Right lobe of liver (tissue), 4 donors: ENCODE measurements around the gene TMUB1.

Experiments
- POLR2A ChIP-seq: fragments of 450-650 bp; IDR thresholded peaks from one replicate; pipeline ENCODE4 v1.6.1; 2017; ENCODE audit warnings: antibody characterized with exemption, mild to moderate bottlenecking
- TF ChIP-seq, protein P1 (sequence below), 4 donors: fragments of 200-600 bp in 3 of 4; fragments of 450-650 bp in 1 of 4; IDR thresholded peaks; one replicate each; pipeline versions ENCODE4 v1.5.1 to v1.8.0; 2016 to 2022; ENCODE audit warnings: antibody characterized with exemption in 4 of 4, mild to moderate bottlenecking in 2 of 4
- donor health status: DM: no; HTN: no; CAD: no.
- donor health status: DM: no; HTN: no; CAD: no.
- donor health status: DM: no; HTN: yes; CAD: no.

DNA sequence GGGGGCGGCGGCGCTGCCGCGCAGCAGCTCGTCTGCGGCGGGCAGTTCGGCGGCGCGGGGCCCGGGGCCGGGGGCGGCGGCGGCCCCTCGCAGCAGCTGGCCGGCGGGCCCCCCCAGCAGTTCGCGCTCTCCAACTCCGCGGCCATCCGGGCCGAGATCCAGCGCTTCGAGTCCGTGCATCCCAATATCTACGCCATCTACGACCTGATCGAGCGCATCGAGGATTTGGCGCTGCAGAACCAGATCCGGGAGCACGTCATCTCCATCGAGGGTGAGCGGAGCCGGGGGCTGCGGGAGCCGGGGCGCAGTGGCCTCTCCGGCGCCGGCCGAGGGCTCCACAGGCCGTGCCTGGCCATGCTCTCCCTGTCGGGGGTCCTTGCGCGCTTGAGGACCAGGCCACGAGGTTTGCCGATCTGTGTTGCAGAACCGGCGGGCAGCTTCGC is 3.5 kb upstream of the TMUB1 start:
- TF ChIP-seq, protein P1, sequence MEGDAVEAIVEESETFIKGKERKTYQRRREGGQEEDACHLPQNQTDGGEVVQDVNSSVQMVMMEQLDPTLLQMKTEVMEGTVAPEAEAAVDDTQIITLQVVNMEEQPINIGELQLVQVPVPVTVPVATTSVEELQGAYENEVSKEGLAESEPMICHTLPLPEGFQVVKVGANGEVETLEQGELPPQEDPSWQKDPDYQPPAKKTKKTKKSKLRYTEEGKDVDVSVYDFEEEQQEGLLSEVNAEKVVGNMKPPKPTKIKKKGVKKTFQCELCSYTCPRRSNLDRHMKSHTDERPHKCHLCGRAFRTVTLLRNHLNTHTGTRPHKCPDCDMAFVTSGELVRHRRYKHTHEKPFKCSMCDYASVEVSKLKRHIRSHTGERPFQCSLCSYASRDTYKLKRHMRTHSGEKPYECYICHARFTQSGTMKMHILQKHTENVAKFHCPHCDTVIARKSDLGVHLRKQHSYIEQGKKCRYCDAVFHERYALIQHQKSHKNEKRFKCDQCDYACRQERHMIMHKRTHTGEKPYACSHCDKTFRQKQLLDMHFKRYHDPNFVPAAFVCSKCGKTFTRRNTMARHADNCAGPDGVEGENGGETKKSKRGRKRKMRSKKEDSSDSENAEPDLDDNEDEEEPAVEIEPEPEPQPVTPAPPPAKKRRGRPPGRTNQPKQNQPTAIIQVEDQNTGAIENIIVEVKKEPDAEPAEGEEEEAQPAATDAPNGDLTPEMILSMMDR (IDR thresholded peaks at IDR 0.05), result no peak
- TF ChIP-seq POLR2A, result no peak
